GM18907 (cell line): ENCODE results near the gene ANKRD11.

Experiments
- ATAC-seq: cut with Tn5 transposase; IDR thresholded peaks from one replicate; pipeline ENCODE4 v1.9.1; 2021; ENCODE audit warnings: mild to moderate bottlenecking, moderate library complexity; ENCODE audit not compliant: unreplicated experiment

The ANKRD11 gene

GRCh38 chr16:89490439-89491237 lies at the start of gene ANKRD11:
TSS of gene ANKRD11 (minus strand) at chr16:89490561. CDS start at chr16:89317019, 173,542 bp downstream.
- ATAC-seq: peak; percentile 86

DNA sequence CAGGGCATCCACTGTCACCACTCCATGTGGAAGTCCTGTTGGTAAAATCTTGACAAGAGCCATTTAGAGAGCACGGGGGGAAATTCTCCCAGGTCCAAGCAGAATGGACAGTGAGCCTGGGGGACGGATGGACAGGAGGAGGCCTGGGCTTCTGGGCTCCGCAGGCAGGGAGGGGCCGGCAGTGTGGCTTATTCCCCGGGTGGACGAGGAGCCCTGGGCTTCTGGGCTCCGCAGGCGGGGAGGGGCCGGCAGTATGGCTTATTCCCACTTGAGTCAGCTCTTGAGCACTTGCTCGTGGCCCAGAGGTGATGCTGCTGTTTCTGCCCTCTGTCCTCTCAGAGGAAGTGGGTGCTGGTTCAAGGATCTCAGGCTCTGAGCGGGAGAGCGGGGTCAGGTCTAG lies 47.9 kb upstream of the ANKRD11 start:
- no peak for ATAC-seq

DNA sequence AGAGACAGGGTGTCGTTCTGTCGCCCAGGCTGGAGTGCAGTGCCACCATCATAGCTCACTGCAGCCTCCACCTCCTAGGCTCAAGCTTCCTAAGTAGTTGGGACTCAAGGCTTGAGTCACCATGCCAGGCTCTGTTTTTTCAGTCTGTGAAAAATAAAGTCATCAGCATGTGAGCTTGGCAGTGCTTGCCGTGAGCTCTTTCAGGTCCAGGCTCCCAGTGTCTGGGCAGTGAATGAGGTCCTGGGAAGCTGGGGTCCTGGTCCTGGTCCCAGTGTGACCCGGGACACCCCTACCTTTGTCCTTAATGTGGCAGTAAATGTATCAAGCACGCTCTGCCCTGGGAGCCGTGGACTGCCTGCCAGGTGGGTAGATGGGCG lies 47.2 kb upstream of the ANKRD11 start:
- ATAC-seq: no peak

GRCh38 chr16:89536886-89537548 lies 46.7 kb upstream of the ANKRD11 start:
- no peak for ATAC-seq

DNA sequence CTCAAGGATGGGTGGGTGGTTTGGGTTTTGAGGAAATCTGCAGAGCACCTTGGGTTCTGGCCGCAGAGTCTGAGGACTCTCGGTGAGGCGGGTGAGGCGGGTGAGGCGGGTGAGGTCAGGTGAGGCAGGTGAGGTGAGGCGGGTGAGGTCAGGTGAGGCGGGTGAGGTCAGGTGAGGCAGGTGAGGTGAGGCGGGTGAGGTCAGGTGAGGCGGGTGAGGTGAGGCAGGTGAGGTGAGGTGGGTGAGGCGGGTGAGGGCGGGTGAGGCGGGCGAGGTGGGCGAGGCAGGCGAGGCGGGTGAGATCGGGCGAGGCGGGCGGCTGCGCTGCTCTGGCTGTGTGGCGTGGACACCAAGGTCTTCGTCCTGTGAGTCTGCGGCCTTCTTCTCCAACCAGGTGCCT lies 46.0 kb upstream of the ANKRD11 start:
- no peak for ATAC-seq

- no peak for ATAC-seq
Observed at GRCh38 chr16:89534252-89534756, 43.9 kb upstream of the ANKRD11 start.

DNA sequence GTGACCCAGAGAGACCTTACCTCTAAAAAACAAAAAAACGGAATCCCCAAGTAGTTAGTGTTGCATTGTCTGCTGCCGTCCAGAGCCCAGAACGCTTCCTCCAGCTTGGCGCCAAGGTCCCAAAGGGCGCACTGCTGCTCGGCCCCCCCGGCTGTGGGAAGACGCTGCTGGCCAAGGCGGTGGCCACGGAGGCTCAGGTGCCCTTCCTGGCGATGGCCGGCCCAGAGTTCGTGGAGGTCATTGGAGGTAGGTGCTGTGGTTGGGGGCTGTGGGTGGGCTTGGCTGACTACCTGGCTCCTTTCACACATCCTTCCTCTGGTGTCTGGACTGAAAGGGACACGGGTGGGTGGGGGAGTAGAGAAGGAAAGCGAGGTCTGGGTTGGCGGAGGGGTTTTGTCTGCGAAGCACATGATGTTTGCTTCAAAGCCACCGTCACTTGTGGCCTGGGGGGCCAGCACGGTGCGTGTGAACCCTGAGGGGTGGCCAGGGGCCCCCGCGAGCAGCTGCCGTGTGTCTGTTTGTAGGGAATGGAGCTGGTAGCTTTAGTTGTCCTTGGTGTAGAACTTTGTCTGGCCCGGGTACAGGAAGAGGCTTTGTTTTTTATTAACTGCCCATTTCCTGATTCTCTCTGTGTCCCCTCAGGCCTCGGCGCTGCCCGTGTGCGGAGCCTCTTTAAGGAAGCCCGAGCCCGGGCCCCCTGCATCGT lies 41.6 kb upstream of the ANKRD11 start:
- ATAC-seq: no peak

DNA sequence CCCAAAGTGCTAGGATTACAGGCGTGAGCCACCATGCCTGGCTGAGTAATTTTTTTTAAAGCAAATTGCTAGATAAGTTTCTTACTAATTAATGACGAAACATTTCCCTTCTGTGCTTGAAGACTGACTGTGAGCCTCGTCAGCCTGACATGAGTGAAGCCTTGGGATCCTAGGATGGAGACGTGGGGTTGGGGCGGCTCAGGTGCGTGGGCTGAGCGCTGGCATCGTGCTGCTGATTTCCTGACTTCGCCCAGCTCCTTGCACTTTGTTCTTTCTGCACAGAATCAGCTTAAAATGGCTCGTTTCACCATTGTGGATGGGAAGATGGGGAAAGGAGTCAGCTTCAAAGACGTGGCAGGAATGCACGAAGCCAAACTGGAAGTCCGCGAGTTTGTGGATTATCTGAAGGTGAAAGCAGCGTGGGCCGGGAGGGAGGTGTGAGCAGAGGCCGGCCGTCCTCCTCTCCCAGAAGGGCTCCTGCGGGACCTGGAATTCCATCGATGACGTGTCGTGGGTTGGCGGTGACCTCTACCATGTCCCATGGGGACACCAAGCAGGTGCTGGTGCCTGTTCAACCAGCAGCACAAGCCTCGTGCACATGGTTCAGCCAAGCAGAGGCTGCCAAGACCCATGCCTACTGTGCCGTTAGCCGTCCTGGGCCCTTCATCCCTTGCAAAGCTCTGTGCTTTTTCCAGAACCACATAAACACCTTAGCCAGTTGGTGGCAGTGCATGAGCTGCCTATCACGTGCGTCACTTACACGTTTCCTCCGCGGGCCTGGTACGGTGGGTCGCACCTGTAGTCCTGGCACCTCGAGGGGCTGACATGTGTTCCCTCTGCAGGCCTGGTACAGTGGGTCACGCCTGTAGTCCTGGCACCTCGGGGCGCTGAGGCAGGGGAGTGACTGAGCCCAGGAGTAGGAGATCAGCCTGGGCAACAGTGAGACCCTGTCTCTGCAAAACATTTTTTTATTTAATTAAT lies 40.3 kb upstream of the ANKRD11 start:
- ATAC-seq: no peak

- ATAC-seq: no peak
Observed at GRCh38 chr16:89529097-89529496, 38.7 kb upstream of the ANKRD11 start.

- ATAC-seq: no peak
Observed at GRCh38 chr16:89525146-89525913, 35.0 kb upstream of the ANKRD11 start.

DNA sequence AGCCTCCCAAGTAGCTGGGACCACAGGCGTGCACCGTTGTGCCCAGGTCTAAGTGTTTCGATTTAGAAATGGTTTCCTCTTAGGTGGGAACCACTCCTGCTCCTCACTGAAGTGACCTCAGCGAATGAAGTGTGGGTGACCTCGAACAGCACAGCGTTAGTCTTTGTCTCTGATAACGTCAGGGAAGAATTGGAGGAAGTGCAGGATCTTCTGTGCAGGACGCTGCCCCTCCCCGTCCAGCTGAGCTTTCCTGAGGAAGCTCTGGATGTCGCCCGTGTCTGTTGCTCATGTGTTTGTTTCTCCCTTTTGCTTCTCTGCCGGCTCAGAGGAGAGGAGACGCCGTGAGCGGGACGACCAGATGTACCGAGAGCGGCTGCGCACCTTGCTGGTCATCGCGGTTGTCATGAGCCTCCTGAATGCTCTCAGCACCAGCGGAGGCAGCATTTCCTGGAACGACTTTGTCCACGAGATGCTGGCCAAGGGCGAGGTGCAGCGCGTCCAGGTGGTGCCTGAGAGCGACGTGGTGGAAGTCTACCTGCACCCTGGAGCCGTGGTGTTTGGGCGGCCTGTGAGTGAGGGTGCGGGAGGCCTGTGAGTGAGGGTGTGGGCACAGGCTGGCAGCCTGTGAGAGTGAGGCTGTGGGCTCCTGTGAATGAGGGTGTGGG lies 33.5 kb upstream of the ANKRD11 start:
- ATAC-seq: no peak

GRCh38 chr16:89522287-89522686 lies 31.9 kb upstream of the ANKRD11 start:
- no peak for ATAC-seq

- ATAC-seq: no peak
Observed at GRCh38 chr16:89519881-89520280, 29.5 kb upstream of the ANKRD11 start.

DNA sequence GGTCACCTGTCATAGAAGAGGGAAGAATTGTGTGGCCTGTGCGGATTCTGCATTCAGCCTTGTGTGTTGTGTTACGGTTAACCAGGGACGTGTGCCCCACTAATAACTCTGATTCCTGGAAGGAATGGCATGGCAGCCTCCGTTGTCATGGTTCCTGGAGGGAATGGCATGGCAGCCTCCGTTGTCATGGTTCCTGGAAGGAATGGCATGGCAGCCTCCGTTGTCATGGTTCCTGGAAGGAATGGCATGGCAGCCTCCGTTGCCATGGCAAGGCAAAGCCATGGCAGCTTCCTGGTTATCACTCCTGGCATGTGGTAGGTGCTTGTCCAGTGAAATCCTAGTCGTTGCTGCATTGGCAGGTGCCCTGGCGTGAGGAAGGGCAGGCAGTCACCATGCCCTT lies 26.8 kb upstream of the ANKRD11 start:
- no peak for ATAC-seq

- no peak for ATAC-seq
Observed at GRCh38 chr16:89512453-89512852, 22.1 kb upstream of the ANKRD11 start.

- no peak for ATAC-seq
Observed at GRCh38 chr16:89511374-89511773, 21.0 kb upstream of the ANKRD11 start.

DNA sequence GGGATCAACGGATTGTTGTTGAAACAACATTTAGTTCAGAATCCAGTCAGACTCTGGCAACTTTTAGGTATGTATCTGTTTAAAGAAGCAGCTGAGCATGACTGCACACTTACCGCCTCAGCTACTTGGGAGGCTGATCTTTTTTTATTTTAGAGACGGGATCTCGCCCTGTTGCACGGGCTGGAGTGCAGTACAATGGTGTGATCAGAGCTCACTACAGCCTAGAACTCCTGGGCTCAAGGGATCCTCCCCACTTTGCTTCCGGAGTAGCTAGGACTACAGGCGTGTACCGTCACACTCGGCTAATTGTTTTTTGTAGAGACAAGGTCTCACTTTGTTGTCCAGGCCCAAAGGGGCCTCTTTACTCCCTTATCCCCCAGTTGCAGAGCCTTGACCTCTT lies 20.2 kb upstream of the ANKRD11 start:
- no peak for ATAC-seq

DNA sequence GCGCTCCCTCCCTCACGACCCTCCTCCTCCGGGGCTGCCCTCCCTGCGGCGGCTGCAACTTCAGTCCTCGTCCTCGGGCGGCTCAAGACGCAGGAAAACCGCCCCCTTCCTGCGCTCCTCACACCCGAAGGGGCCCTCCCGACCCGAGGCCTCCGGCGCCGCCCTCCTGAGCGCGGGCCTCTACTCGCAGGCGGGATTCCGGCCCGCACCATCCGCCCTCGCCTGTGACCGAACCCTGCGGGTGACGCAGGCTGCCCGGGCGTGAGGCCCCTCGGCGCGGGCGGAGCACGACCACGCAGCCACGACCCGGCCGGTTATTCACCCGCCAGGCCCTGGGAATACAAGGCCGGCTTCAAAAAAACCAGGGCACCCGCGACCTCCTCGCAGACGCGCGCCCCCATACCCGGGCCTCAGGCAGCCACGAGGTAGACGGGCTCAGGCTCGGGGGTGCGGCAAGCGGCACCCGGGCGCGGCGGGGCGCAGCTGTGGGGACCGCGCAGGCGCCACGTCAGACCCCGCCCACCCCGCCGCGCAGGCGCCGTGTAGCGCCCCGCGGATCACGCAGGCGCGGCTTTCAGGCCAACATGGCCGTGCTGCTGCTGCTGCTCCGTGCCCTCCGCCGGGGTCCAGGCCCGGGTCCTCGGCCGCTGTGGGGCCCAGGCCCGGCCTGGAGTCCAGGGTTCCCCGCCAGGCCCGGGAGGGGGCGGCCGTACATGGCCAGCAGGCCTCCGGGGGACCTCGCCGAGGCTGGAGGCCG lies 17.7 kb upstream of the ANKRD11 start, which contains the start of gene SPG7:
Gene SPG7, plus strand, starts transcription at position 570 of the 757 bp plus-strand sequence. Its CDS starts 15 bp downstream, at position 585.
- ATAC-seq: peak; percentile 72
